ENCODE data around the gene ASF1B. TPM values are rescaled to one million over a fixed set of nuclear protein-coding genes. Genes with fewer than 3 reads are reported as not detected.
A peak's percentile ranks its signal among the peaks of the same experiment; 100 is the strongest.

The ASF1B gene
- total RNA-seq, 1 donor from 2014 or later, result 27.4 TPM

DNA sequence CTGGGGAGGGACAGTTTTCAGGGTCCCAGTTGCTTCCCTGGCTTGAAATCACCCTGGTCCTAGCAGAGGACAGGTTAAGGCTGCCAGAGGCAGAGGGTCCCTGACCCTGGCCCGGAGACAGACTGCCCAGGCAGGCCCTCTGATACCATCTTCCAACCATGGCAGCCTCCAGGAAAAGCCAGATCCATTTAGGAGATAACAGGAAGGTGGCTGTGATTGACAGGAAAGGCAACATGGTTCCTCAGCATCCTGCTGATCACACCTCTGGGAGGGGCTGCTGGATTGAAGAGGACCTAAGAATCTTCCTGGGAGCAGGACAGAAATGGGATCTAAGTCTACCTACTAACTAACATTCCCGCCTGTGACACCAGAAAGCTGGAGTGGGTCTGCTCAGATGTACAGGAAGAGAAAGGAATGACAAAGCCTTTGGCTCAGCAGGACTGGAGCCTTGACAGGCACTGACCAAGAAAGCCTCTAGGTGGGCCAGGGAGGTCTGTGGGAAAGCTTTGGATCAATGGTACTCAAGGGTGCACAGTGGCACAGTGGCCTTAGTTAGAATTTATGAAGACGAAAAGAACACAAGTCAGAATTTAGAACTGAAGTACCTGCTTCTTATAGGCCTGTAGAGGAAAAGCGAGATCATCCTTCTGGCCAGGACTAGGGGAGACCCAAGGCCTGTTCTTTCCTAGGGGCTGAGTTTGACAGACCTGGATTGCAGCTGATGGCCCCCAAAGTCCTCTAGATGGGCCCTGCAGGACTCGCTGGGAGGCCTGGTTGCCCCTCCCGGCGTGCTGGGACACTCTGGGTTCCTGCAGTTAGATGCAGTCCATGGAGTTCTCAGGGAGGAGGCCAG, 16.5 kb downstream of the ASF1B start:
- H3K4me1 Mint-ChIP-seq (ENCODE audit: unreplicated experiment), result peaks cover 22% of the 10 kb centered on the region
- H3K9me3 Mint-ChIP-seq, result no peaks in the 10 kb centered on the region
- peaks cover 3% of the 10 kb centered on the region for H3K36me3 Mint-ChIP-seq
- H3K27ac Mint-ChIP-seq, result no peak overlapping the region
- no peaks in the 10 kb centered on the region for H3K27me3 Mint-ChIP-seq
- peak overlapping the region; percentile 47 for H3K4me3 Mint-ChIP-seq
- TF ChIP-seq, protein P1, sequence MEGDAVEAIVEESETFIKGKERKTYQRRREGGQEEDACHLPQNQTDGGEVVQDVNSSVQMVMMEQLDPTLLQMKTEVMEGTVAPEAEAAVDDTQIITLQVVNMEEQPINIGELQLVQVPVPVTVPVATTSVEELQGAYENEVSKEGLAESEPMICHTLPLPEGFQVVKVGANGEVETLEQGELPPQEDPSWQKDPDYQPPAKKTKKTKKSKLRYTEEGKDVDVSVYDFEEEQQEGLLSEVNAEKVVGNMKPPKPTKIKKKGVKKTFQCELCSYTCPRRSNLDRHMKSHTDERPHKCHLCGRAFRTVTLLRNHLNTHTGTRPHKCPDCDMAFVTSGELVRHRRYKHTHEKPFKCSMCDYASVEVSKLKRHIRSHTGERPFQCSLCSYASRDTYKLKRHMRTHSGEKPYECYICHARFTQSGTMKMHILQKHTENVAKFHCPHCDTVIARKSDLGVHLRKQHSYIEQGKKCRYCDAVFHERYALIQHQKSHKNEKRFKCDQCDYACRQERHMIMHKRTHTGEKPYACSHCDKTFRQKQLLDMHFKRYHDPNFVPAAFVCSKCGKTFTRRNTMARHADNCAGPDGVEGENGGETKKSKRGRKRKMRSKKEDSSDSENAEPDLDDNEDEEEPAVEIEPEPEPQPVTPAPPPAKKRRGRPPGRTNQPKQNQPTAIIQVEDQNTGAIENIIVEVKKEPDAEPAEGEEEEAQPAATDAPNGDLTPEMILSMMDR (conservative IDR thresholded peaks at IDR 0.05), result no peak
- no peak for DNase-seq (ENCODE audit: extremely low spot score, unreplicated experiment)

DNA sequence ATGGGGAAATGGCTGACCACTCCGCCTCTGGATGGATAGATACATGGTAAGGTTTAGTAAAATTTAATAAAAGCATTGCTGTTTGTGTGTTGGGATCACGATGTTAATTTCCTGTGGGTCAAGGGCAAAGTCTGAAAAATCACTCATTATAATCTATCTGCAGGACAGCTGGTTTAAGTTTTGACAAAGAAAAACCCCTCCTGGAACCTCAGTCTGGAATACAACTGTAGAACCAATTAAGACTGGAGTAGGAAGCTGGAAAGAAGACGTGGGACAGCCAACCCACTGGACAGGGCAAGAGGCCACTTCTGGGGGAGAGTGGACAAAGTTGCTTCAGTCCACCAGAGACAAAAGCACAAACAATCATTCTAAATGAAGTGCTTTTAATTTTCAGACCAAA, 17.2 kb downstream of the ASF1B start:
- Mint-ChIP-seq H3K36me3 (peaks cover 3% of the 10 kb centered on the region), H3K9me3 (no peaks in the 10 kb centered on the region), H3K4me3 (peak overlapping the region; percentile 94), H3K27ac (peak overlapping the region; percentile 90), H3K4me1 (ENCODE audit: unreplicated experiment) (peaks cover 22% of the 10 kb centered on the region), H3K27me3 (no peaks in the 10 kb centered on the region)
- TF ChIP-seq, protein P1 (conservative IDR thresholded peaks at IDR 0.05), result no peak
- no peak for DNase-seq (ENCODE audit: extremely low spot score, unreplicated experiment)

DNA sequence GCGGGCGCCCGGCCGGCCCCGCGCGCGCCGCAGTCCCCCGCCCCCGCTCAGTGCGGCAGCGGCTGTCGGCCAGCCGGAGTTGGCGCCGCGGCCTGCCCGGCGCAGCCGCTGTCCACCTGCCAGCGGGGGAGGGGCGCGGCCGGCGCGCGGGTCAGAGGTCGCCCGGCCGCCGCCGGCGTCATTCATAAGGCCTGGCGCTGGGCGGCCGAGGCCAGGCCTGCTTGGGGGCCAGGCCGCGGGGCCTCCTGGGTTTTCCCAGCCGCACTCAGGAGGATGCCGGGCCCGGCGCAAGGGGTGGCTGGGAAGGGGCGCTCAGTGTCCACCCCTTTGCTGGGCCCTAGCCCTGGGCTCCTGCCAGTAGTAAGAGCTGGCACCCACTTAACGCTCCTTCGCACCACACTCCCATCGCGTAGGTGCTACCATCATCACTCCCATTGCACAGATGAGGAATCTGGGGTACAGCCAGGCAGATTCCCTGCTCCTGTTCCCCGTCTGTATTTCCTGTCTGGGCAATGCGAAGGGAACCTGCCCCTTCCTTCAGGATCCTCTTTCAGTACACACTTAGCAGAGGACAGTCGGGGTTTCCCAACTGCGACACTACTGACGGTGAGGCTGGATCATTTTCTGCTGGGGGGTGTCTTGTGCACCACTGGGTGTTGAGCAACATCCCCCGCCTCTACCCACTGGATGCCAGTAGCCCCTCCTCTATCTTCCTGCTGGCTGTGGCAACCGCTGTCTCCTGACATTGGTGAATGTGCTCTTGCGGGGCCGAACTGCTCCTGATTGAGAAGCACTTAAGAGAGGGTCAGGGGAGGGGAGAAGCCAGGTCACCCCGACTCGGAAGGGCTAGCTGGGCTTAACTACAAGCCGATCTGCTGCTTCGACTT, 18.0 kb downstream of the ASF1B start:
- TF ChIP-seq, protein P1 (conservative IDR thresholded peaks at IDR 0.05), result no peak
- no peaks in the 10 kb centered on the region for H3K9me3 Mint-ChIP-seq
- peak overlapping the region; percentile 94 for H3K4me3 Mint-ChIP-seq
- peaks cover 3% of the 10 kb centered on the region for H3K36me3 Mint-ChIP-seq
- DNase-seq (ENCODE audit: extremely low spot score, unreplicated experiment), result no peak
- H3K27ac Mint-ChIP-seq, result peak overlapping the region; percentile 90
- no peaks in the 10 kb centered on the region for H3K27me3 Mint-ChIP-seq
- peaks cover 22% of the 10 kb centered on the region for H3K4me1 Mint-ChIP-seq (ENCODE audit: unreplicated experiment)

DNA sequence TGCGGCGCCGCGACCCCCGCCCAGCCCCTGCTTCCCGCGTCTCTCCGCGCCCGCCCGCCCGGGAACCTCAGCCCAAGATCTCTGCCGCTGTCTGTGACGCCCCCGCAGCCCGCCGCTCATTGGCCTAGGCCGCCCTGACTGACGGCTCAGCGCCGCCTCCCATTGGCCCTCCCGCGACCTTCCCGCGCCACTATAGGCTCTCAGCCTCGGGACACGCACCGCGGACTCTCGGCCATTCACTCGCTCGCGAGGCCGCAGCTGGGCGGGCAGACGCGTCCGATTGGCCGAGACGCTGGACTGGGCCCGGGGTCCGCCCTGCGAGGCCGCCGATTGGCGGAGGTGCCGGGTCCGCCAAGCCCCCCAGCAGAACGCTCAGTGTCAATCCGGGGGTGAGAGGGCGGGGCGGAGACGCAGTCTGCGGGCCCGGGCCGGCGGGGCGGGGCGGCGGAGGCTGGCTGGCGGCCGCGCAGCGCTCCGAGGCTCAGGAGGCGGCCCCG, 18.7 kb downstream of the ASF1B start, which contains the start of gene PRKACA:
PRKACA (minus strand) TSS at position 95 of the 497 bp plus-strand sequence. CDS start 215 bp downstream, outside the sequence.
- TF ChIP-seq, protein P1 (conservative IDR thresholded peaks at IDR 0.05), result no peak
- H3K36me3 Mint-ChIP-seq, result no peaks in the 10 kb centered on the region
- peak; percentile 100 for DNase-seq (ENCODE audit: extremely low spot score, unreplicated experiment)
- H3K4me1 Mint-ChIP-seq (ENCODE audit: unreplicated experiment), result peaks cover 27% of the 10 kb centered on the region
- no peaks in the 10 kb centered on the region for H3K27me3 Mint-ChIP-seq
- peak within 1 kb of the TSS; percentile 97 for H3K4me3 Mint-ChIP-seq
- peak within 1 kb of the TSS; percentile 90 for H3K27ac Mint-ChIP-seq
- no peaks in the 10 kb centered on the region for H3K9me3 Mint-ChIP-seq

DNA sequence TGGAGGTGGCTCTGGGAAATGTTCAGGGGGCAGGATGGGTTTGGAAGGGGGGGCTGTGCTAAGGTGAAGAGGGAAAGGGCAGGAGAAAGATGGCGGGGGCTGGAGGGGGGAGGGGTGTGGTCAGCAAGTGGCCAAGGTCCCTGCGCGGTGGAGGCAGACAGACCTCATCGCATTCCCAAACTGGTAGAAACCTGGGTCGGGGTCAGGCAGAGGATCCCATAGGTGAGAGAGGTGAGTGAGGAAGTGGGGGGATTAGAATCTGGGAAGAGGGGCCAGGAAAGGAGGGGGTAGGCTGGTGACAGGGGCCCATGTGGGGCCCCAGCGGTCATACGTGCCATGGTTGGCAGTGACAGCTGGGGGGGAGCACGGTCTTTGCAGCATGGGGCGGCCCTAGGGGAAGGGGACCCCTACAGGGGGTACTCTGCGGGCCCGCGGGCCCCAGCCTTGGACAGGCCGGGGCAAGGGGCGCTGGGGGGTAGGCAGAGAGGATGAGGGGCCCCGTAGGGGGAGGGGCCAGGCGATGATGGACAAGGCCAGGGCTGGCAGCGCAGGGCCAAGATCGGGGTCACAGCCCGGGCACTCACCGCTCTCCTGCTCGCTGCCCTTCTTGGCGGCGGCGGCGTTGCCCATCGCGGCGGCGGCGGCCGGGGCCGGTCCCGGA, 19.3 kb downstream of the ASF1B start:
- TF ChIP-seq, protein P1 (conservative IDR thresholded peaks at IDR 0.05), result no peak
- DNase-seq (ENCODE audit: extremely low spot score, unreplicated experiment), result no peak
- Mint-ChIP-seq H3K27me3 (no peaks in the 10 kb centered on the region), H3K36me3 (no peaks in the 10 kb centered on the region), H3K4me1 (ENCODE audit: unreplicated experiment) (peaks cover 28% of the 10 kb centered on the region), H3K27ac (peak overlapping the region; percentile 81), H3K9me3 (no peaks in the 10 kb centered on the region), H3K4me3 (peak overlapping the region; percentile 97)
